HG03354 (cell line): Measurements from ENCODE around the gene FAAP100.

Source experiments
- ATAC-seq: cut with Tn5 transposase; IDR thresholded peaks from one replicate; pipeline ENCODE4 v1.9.1; 2021; ENCODE audit warnings: mild to moderate bottlenecking; ENCODE audit not compliant: unreplicated experiment, poor library complexity, severe bottlenecking

Gene FAAP100

GRCh38 chr17:81494626-81495377 is 57.4 kb downstream of the FAAP100 start:
- no peak for ATAC-seq

GRCh38 chr17:81493198-81494038 is 58.7 kb downstream of the FAAP100 start:
- no peak for ATAC-seq

- no peak for ATAC-seq
Observed at GRCh38 chr17:81492706-81493105, 59.4 kb downstream of the FAAP100 start.

- ATAC-seq, result no peak
Observed at GRCh38 chr17:81492202-81492601, 60.0 kb downstream of the FAAP100 start.

GRCh38 chr17:81491761-81492160 is 60.4 kb downstream of the FAAP100 start:
- no peak for ATAC-seq

GRCh38 chr17:81491181-81491581 is 61.0 kb downstream of the FAAP100 start:
- ATAC-seq, result no peak

- no peak for ATAC-seq
Observed at GRCh38 chr17:81489998-81490992, 61.9 kb downstream of the FAAP100 start.
